ENCODE data around the gene TMEM201. TPM values are rescaled to one million over a fixed set of nuclear protein-coding genes. Genes with fewer than 3 reads are reported as not detected.

Gene TMEM201
- total and polyA plus RNA-seq, 9 of the 15 experiments (the other 6 are each of a cell fraction or from before 2014, with no cell fraction given), result 0.42 to 51.3 (median 7.4) TPM

DNA sequence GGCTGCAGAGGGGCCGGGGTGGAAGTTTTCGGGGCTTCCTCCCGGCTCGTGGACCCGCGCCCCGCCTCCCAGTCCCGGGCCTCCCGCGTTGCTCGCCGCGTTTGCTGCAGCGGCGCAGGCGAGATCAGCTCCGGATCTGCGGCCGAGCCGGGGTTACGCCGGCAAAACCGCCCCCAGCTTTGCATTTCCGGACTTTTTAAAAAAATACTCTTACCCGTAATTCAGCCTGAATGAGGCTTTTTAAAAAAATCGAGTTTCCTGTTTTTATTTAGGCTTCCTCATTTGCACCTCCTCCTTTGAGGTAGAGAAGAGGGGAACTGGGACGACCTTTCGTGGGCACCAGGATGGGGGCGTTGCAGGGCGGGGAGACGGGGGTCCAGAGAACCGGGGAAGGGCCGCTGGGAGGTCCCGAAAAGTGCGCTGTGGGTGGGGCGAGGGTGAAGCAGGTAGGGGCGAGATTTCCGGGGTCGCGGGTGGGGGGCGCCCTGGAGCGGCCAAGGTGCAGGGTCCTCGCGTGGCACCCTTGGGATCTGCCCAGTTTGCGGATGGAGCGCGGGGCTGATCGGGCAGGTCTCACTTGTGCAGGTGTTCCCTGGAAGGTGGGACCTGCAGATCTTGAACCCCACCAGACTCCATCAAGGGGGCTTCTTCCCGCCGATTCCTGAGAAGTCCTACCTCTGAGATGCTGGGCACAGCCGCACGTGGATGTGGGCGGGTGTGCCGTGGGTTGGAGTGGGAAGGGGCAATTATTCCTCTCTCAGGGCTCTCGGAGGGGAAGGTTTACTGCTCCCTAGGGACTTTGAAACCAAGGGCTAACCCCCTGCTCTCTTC, 63.9 kb downstream of the TMEM201 start (continued):
- TF ChIP-seq NRF1 (conservative IDR thresholded peaks at IDR 0.05 in 1 of 2, IDR thresholded peaks at IDR 0.05 in 1 of 2), result peak; percentile 62 to 71; a peak in 2 of 4 replicates
- TF ChIP-seq ZFP1 (CRISPR knock-in tag; IDR thresholded peaks at IDR 0.05), result no peak

DNA sequence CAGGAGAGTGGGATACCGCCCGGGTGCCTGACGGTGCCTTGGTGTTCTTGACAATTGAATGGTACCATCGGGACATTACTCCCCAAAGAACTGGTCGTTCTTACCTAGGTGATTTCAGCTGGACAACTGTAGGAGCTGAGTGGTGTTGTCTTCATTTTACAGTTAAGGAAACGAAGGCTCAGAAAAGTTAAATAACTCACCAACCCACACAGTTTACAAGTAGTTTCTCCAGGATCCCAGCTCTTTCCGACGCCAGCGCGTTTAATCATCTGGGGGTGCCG, 64.4 kb downstream of the TMEM201 start:
- no peak overlapping the region; a peak in 1 of 4 replicates for H3K9ac ChIP-seq (ENCODE audit: insufficient read depth in 1 of 2, low read depth in 2 of 2, low read length in 2 of 2)
- no peaks in the 10 kb centered on the region for H3K9me3 ChIP-seq (replicated peaks; ENCODE audit: control insufficient read depth, insufficient read depth, low read depth, low read length)
- WGBS (ENCODE audit: insufficient coverage, low coverage, missing lambda C conversion rate), result 61% methylated on average over 11 of the region's 11 CpGs
- ChIA-PET CTCF (ENCODE audit: low intra/inter-chr PET ratio) (no interaction called here), POLR2A (interaction anchor here (0.8 to 1.7 kb wide), 3 partner anchors 8 to 311 kb away, joined by 3 to 6 read pairs (median 3); no protein-coding TSS in a partner anchor)
- H3K4me1 ChIP-seq (replicated peaks in 1 of 2; ENCODE audit: control insufficient read depth in 2 of 2, insufficient read depth in 2 of 2, low read length in 2 of 2), result peaks cover 20 to 45% of the 10 kb centered on the region in 2 experiments
- H3K27ac ChIP-seq (ENCODE audit: extremely low read depth, low read depth, low read length), result no peak overlapping the region
- ATAC-seq (no peak), DNase-seq (ENCODE audit: extremely low read depth in 1 of 4, low spot score in 3 of 4) (no peak), FAIRE-seq (no peak)
- peaks cover 6 to 9% of the 10 kb centered on the region in 2 experiments; a peak in 3 of 5 replicates for H3K27me3 ChIP-seq (ENCODE audit: control insufficient read depth in 2 of 2, insufficient read depth in 2 of 2, low read length in 2 of 2)
- no TSS peak for BruUV-seq (replicated peaks)
- no peaks in the 10 kb centered on the region for H3K9me1 ChIP-seq (ENCODE audit: control insufficient read depth, insufficient read depth, low read length)
- TF ChIP-seq, protein P1, sequence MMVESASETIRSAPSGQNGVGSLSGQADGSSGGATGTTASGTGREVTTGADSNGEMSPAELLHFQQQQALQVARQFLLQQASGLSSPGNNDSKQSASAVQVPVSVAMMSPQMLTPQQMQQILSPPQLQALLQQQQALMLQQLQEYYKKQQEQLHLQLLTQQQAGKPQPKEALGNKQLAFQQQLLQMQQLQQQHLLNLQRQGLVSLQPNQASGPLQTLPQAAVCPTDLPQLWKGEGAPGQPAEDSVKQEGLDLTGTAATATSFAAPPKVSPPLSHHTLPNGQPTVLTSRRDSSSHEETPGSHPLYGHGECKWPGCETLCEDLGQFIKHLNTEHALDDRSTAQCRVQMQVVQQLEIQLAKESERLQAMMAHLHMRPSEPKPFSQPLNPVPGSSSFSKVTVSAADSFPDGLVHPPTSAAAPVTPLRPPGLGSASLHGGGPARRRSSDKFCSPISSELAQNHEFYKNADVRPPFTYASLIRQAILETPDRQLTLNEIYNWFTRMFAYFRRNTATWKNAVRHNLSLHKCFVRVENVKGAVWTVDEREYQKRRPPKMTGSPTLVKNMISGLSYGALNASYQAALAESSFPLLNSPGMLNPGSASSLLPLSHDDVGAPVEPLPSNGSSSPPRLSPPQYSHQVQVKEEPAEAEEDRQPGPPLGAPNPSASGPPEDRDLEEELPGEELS (CRISPR knock-in tag; IDR thresholded peaks at IDR 0.05; ENCODE audit: borderline replicate concordance), result no peak
- TF ChIP-seq, protein P2, sequence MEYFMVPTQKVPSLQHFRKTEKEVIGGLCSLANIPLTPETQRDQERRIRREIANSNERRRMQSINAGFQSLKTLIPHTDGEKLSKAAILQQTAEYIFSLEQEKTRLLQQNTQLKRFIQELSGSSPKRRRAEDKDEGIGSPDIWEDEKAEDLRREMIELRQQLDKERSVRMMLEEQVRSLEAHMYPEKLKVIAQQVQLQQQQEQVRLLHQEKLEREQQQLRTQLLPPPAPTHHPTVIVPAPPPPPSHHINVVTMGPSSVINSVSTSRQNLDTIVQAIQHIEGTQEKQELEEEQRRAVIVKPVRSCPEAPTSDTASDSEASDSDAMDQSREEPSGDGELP (CRISPR knock-in tag; IDR thresholded peaks at IDR 0.05; ENCODE audit: borderline replicate concordance), result no peak
- TF ChIP-seq CCAR2 (IDR thresholded peaks at IDR 0.05; ENCODE audit: low read depth, low read length), result no peak
- no peak for TF ChIP-seq RBM34 (IDR thresholded peaks at IDR 0.05; ENCODE audit: borderline replicate concordance, insufficient read depth, low read length)
- TF ChIP-seq ZNF41 (CRISPR knock-in tag; conservative IDR thresholded peaks at IDR 0.05), result no peak
- TF ChIP-seq, protein P3, sequence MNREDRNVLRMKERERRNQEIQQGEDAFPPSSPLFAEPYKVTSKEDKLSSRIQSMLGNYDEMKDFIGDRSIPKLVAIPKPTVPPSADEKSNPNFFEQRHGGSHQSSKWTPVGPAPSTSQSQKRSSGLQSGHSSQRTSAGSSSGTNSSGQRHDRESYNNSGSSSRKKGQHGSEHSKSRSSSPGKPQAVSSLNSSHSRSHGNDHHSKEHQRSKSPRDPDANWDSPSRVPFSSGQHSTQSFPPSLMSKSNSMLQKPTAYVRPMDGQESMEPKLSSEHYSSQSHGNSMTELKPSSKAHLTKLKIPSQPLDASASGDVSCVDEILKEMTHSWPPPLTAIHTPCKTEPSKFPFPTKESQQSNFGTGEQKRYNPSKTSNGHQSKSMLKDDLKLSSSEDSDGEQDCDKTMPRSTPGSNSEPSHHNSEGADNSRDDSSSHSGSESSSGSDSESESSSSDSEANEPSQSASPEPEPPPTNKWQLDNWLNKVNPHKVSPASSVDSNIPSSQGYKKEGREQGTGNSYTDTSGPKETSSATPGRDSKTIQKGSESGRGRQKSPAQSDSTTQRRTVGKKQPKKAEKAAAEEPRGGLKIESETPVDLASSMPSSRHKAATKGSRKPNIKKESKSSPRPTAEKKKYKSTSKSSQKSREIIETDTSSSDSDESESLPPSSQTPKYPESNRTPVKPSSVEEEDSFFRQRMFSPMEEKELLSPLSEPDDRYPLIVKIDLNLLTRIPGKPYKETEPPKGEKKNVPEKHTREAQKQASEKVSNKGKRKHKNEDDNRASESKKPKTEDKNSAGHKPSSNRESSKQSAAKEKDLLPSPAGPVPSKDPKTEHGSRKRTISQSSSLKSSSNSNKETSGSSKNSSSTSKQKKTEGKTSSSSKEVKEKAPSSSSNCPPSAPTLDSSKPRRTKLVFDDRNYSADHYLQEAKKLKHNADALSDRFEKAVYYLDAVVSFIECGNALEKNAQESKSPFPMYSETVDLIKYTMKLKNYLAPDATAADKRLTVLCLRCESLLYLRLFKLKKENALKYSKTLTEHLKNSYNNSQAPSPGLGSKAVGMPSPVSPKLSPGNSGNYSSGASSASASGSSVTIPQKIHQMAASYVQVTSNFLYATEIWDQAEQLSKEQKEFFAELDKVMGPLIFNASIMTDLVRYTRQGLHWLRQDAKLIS (CRISPR knock-in tag; IDR thresholded peaks at IDR 0.05), result no peak
- TF ChIP-seq ZBTB8A (IDR thresholded peaks at IDR 0.05; ENCODE audit: partially characterized antibody), result no peak
- TF ChIP-seq HDAC3 (IDR thresholded peaks at IDR 0.05; ENCODE audit: borderline replicate concordance, partially characterized antibody), result no peak
- TF ChIP-seq ZNF717 (CRISPR knock-in tag; IDR thresholded peaks at IDR 0.05), result no peak
- no peak for TF ChIP-seq EGR1 (conservative IDR thresholded peaks at IDR 0.05)
- no peak for TF ChIP-seq ZNF324 (CRISPR knock-in tag; IDR thresholded peaks at IDR 0.05)
- no peak for TF ChIP-seq COPS2 (conservative IDR thresholded peaks at IDR 0.05)
- no peak for TF ChIP-seq MCM5 (IDR thresholded peaks at IDR 0.05; ENCODE audit: low read depth)
- intact Hi-C loops (cut with micrococcal nuclease), result no loop called here
- H3K79me2 ChIP-seq (ENCODE audit: control insufficient read depth, insufficient read depth, low read length), result no peaks in the 10 kb centered on the region
- no peak overlapping the region for H3K4me3 ChIP-seq
- no peak overlapping the region for H3K4me2 ChIP-seq (ENCODE audit: insufficient read depth, low read length)
- H3K36me3 ChIP-seq (ENCODE audit: control insufficient read depth, insufficient read depth, low read length), result no peaks in the 10 kb centered on the region
- no peak overlapping the region for H2AFZ ChIP-seq (ENCODE audit: low read depth, low read length)
- H4K20me1 ChIP-seq (replicated peaks; ENCODE audit: control insufficient read depth, insufficient read depth, low read length), result no peaks in the 10 kb centered on the region
- in situ Hi-C loops (cut with MboI), result no loop called here

Measured in K562 (cell line).